ENCODE data around the gene PPM1F. TPM values are rescaled to one million over a fixed set of nuclear protein-coding genes. Genes with fewer than 3 reads are reported as not detected.

PPM1F gene
- polyA plus RNA-seq, 2 of the 4 experiments (the other 2 are of a cell fraction), result 11.0 to 14.2 TPM

DNA sequence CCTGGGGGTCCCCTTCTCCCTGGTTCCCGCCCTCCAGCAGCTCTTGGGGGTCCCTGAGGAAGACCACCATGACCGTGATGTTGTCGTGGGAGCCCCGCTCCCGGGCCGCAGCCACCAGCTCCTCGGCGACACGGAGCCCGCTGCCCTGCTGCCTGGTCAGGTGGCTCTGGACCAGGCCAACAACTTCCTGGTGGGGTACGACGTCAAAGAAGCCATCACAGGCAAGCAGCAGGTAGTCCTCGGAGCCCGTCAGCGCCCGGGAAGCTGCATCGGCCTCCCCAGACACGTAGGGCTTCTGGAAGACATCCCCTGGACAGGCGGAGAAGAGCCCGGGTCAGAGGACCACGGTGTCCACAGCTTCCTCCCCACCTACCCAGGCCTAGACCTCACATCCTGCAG, 29.5 kb downstream of the PPM1F start (continued):
- TF ChIP-seq CBX2 (IDR thresholded peaks at IDR 0.05; ENCODE audit: borderline replicate concordance, low read depth) (no peak), JUNB (IDR thresholded peaks at IDR 0.05) (no peak)

DNA sequence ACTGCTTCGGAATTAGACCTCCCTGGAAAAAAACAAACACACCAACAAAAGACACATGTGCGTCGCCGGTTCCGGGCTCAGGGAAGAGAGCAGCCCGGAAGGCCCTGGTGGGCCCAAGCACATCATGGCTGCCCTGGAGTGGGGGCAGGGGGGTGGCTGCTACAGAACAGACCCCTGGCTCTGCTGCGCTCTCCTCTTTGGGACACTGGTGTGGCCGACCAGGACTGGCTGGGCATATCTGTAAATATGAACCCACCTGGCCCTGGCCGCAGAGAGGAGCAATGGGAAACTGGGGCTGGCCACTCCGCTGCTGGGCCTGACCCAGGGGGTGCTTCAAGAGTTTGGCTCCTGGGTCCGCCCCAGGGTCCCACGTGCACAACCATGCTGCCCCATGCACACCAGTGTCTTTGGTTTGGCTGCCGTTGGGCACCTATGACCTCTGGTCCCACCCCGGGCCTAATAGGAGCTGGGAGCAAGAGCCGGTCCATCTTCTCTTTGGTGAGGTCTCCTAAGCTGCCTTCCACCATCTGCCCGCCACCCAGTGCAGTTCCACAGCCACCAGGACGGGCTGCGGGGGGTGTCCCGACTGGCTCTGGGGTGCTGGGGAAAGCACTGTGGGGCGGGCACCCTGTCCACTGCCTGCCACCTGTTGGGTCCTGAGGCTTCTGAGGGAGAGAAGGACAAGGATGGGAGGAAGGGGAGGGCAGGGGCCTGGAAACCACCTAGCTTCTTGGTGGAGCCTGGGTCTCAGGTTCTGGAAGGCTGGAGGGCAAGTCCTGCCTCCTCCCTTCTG, 30.1 kb downstream of the PPM1F start:
- H3K4me3 ChIP-seq, result no peak overlapping the region
- no peaks in the 10 kb centered on the region for H3K9me3 ChIP-seq
- ChIA-PET CTCF (interaction anchor here (1.0 to 5.8 kb wide), 2 partner anchors 13 to 16 kb away, joined by 3 to 31 read pairs; no protein-coding TSS in a partner anchor), POLR2A (no interaction called here)
- ATAC-seq (no peak), DNase-seq (ENCODE audit: low read depth in 1 of 2, low spot score in 1 of 2) (no peak), FAIRE-seq (no peak)
- TF ChIP-seq GATA3 (IDR thresholded peaks at IDR 0.05; ENCODE audit: borderline replicate concordance) (no peak), FOSB (CRISPR knock-in tag; IDR thresholded peaks at IDR 0.05) (no peak), HOXA7 (CRISPR knock-in tag; IDR thresholded peaks at IDR 0.05) (no peak), CHD2 (IDR thresholded peaks at IDR 0.05; ENCODE audit: low read length, partially characterized antibody) (no peak), RFX5 (IDR thresholded peaks at IDR 0.05) (no peak), FOXS1 (CRISPR knock-in tag; IDR thresholded peaks at IDR 0.05) (no peak), HOXB13 (CRISPR knock-in tag; IDR thresholded peaks at IDR 0.05; ENCODE audit: low read depth) (no peak), MYC (IDR thresholded peaks at IDR 0.05; ENCODE audit: borderline replicate concordance, low read length) (no peak), NPAS2 (CRISPR knock-in tag; IDR thresholded peaks at IDR 0.05; ENCODE audit: borderline replicate concordance) (no peak), EHMT2 (IDR thresholded peaks at IDR 0.05; ENCODE audit: low read depth) (no peak), RARB (CRISPR knock-in tag; IDR thresholded peaks at IDR 0.05) (no peak), EP300 (IDR thresholded peaks at IDR 0.05) (no peak), HEYL (CRISPR knock-in tag; IDR thresholded peaks at IDR 0.05) (no peak), CHD4 (IDR thresholded peaks at IDR 0.05; ENCODE audit: borderline replicate concordance) (no peak), CEBPB (IDR thresholded peaks at IDR 0.05) (no peak), MAZ (IDR thresholded peaks at IDR 0.05; ENCODE audit: borderline replicate concordance, low read depth, low read length) (no peak)
- TF ChIP-seq, protein P1, sequence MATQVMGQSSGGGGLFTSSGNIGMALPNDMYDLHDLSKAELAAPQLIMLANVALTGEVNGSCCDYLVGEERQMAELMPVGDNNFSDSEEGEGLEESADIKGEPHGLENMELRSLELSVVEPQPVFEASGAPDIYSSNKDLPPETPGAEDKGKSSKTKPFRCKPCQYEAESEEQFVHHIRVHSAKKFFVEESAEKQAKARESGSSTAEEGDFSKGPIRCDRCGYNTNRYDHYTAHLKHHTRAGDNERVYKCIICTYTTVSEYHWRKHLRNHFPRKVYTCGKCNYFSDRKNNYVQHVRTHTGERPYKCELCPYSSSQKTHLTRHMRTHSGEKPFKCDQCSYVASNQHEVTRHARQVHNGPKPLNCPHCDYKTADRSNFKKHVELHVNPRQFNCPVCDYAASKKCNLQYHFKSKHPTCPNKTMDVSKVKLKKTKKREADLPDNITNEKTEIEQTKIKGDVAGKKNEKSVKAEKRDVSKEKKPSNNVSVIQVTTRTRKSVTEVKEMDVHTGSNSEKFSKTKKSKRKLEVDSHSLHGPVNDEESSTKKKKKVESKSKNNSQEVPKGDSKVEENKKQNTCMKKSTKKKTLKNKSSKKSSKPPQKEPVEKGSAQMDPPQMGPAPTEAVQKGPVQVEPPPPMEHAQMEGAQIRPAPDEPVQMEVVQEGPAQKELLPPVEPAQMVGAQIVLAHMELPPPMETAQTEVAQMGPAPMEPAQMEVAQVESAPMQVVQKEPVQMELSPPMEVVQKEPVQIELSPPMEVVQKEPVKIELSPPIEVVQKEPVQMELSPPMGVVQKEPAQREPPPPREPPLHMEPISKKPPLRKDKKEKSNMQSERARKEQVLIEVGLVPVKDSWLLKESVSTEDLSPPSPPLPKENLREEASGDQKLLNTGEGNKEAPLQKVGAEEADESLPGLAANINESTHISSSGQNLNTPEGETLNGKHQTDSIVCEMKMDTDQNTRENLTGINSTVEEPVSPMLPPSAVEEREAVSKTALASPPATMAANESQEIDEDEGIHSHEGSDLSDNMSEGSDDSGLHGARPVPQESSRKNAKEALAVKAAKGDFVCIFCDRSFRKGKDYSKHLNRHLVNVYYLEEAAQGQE (IDR thresholded peaks at IDR 0.05), result no peak
- TF ChIP-seq, protein P2, sequence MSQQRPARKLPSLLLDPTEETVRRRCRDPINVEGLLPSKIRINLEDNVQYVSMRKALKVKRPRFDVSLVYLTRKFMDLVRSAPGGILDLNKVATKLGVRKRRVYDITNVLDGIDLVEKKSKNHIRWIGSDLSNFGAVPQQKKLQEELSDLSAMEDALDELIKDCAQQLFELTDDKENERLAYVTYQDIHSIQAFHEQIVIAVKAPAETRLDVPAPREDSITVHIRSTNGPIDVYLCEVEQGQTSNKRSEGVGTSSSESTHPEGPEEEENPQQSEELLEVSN (IDR thresholded peaks at IDR 0.05; ENCODE audit: borderline replicate concordance, low read depth), result no peak
- TF ChIP-seq, protein P3, sequence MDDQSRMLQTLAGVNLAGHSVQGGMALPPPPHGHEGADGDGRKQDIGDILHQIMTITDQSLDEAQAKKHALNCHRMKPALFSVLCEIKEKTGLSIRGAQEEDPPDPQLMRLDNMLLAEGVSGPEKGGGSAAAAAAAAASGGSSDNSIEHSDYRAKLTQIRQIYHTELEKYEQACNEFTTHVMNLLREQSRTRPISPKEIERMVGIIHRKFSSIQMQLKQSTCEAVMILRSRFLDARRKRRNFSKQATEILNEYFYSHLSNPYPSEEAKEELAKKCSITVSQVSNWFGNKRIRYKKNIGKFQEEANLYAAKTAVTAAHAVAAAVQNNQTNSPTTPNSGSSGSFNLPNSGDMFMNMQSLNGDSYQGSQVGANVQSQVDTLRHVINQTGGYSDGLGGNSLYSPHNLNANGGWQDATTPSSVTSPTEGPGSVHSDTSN (IDR thresholded peaks at IDR 0.05), result no peak
- no peak overlapping the region for H3K4me2 ChIP-seq
- no peak overlapping the region for H3K27ac ChIP-seq
- no peaks in the 10 kb centered on the region for H3K4me1 ChIP-seq
- 92% methylated on average over 14 of the region's 20 CpGs for WGBS (ENCODE audit: missing lambda C conversion rate)
